HG03565 (cell line): Measurements from ENCODE around the gene GALNT6.
A peak's percentile ranks its signal among the peaks of the same experiment; 100 is the strongest.
"Not testable (repeated sequence)": the region's sequence is repeated elsewhere in the genome, so short reads cannot be mapped to it uniquely, and the experiment has no call there.

Experiments
- ATAC-seq: cut with Tn5 transposase; IDR thresholded peaks from one replicate; pipeline ENCODE4 v1.9.1; 2021; ENCODE audit warnings: mild to moderate bottlenecking, moderate library complexity; ENCODE audit not compliant: unreplicated experiment

GALNT6 gene

DNA sequence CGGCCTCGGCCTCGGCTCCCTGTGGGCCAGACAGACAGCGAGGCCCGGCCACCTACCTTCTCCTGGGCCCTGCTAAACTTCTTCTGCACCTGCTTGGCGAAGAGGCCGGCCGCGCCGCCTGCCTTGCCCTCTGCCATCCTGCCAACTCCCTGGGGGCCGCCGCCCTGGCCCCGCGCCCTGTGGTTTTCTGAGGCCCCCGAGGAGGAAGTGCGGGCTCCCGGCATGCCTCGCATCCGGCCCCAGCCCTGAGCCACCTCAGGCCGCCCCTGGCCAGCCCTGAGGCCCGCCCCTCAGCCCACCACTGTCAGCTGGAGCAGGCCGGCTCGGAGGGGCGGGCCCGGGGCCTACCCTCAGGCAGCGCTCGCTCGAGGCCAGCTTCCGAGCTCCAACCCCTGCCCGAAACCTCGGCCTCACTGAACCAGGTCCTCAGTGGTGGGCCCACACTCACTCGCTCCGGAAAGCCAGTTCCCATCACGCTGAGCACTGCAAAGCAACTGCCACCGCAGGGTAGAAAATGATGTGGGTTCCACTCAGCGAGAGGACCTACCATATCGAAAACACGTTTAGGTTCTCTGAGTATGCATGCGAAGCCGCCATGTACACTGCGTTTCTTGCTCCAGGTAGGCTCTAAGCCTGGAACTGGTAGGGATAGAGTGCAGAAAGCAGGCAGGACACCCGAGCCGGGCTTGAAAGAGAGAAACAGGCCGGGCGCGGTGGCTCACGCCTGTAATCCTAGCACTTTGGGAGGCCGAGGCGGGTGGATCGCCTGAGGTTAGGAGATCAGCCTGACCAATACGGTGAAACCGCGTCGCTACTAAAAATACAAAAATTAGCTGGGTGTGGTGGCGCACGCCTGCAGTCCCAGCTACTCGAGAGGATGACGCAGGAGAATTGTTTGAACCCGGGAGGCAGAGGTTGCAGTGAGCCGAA lies 67.0 kb downstream of the GALNT6 start, which contains the start of gene BIN2:
Gene BIN2, minus strand, starts transcription at position 209 of the 930 bp plus-strand sequence. Its CDS starts 72 bp downstream, at position 137.
- ATAC-seq: peak; percentile 42

DNA sequence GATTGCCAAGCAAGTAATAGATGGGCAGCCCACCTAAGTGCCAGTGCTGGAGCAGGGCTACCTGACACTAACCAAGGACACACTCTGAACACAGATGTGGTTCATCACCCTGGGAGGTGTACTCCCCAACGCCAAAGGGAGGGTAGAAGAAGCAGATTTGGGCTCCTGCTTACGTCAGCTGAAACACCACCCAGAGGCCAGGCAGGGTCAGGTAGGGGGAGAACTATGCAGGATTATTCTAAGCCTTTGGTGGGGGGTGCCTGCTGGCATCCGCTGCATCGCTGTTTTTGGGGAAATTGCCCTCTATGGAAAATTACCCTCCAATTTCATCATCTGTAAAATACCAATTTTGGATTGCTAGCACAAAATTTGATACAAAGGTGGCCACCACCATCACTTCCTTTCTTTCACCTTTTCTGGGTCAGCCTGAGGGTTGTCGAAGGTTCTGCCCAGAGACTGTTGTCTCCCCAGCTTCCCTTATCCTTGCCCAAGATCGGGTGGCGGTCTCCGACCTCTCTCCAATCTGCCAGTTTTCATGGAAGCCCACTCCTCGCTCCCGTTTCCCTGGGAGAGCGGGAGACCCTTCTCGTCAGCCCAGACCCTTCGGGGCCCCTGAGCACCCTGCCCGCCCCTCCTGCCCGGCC lies 67.8 kb downstream of the GALNT6 start:
- no peak for ATAC-seq

DNA sequence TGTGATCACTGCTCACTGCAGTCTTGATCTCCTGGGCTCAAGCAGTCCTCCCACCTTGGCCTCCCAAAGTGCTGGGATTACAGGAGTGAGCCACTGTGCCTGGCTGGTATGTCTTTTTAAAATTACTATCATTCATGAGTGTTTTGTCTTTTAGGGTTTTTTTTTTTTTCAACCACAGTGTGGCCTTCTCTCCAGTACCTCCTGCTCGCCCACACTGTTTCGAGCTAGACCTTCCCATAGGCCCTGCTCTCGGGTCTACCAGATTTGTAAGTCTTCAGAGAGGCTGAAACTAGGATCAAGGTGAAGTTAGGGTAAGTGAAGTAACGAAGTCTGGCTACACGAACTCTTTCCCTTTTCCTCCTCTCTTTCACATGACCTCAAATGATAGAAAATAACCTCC lies 68.8 kb downstream of the GALNT6 start:
- no peak for ATAC-seq

DNA sequence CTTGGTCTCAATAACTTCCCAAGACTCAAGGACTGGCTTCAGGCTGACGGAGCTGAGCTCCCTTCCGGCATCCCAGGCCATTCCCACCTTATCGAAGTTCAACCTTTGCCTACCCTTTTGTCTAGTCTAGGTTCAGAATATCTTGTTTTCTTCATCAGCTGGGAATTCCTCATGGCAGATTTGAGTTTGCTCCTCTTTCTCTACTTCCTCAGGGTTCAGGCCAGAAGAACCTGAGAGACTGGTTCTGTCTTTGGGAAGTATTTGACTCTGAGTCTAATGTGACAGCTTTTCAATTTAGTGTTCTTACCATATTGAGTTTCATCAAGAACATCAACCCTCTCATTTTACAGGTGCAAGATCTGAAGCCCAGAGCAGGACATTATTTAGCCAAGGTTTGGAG lies 69.3 kb downstream of the GALNT6 start:
- ATAC-seq: no peak

DNA sequence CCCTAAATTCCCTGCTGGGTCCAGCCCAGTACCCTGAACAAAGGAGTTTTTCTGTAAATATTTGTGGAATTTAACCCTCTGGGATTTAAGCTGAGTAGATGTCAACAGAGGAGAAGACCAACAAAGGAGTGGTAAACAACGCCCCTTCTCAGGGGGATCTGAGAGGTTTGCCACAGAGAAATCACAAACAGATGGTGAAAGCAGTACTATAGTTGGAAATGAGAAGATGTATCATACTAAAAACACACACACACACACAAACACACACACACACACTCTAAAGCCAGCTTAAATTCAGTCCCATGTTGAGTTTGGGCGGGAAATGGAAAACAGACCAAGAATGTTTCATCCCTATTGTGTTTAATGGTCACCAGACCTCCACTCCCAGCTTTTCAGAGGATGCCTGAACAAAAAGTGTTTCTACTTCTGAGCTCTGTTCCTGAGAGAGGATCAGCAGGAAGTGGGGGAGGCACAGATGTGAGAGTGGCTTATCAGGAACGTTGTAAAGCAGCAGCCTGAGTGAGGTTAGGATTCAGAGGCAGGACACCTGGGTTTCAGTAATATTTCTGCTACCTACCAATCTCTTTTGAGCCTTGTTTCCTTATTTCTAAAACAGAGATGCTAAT lies 70.4 kb downstream of the GALNT6 start:
- no peak for ATAC-seq

DNA sequence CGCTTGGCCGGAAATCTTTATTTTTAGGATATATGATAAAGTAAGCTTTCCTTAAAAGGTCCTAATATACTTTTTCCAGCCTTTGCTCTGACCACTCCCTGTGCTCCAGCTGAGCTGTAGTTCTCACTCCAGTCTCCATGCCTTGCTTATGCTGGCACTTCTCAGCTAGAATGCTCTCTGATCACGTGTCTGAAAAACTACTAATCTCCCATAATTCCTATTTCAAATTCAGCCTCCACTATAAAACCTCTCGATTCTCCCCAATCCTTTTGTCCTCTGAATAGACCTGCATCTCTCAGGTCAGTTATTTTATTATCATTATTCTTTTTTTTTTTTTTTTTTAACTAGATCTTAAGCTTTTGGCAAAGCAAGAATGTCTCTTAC lies 70.9 kb downstream of the GALNT6 start:
- no peak for ATAC-seq

DNA sequence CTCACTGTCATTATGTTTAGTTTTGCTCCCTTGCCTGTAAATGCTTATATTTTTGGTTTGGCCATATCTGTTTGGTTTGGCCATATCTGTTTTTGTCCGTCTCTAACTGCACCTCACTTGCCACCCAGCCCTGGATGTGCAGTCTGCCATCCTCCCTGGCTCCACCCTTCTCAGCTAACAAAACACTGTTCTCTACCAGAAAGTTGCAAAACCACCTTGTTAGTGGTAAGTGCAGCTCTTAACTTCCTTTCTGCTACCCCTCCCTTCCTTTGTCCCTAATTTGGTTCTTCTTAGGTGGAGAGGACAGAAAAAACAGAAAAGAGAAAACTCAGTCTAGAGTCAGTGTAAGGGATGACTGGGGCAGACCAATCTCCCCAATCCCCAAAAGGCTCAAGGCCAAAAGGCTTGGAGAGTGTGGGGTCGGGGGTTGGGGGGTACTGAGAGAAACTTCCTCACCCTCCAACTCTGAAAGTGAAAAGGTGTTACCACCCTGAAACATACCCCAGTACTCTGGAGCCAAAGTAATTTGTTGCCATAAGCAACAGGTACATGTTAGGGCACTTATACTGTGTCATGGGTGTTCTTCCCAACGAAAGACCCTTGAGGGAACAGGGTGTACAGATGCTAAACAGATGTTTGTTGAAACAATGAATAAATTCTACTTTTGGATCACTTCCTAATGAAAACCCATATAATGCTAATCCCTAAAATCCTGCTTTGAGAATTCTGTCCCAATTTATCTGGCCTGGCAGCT lies 72.2 kb downstream of the GALNT6 start:
- ATAC-seq: no peak

DNA sequence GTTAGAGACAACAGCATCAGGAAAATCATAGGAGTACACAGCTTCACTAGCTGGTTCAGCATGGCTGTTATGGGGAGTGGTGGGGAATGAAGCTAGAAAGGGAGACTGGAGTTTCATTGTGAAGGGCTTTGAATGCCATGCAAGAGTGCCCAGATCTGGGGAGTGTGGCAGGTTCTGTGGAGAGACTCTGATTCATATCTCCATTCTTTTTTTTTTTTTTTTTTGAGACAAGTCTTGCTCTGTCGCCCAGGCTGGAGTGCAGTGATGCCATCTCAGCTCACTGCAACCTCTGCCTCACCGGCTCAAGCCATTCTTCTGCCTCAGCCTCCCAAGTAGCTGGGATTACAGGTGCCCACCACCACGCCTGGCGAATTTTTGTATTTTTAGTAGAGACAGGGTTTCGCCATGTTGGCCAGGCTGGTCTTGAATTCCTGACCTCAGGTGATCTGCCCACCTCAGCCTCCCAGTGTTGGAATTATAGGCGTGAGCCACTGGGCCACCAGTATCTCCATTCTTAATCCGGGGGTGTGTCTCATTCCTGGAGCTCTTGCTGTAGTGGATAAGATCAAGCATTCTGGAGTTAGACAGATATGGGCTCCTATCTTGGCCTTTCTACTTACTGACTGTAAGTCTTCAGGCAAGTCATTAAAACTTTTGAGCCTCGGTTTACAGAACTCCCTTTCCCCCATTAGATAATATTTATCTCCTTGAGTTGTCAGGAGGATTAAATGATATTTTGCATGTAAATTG lies 73.0 kb downstream of the GALNT6 start:
- not testable (repeated sequence) for ATAC-seq

DNA sequence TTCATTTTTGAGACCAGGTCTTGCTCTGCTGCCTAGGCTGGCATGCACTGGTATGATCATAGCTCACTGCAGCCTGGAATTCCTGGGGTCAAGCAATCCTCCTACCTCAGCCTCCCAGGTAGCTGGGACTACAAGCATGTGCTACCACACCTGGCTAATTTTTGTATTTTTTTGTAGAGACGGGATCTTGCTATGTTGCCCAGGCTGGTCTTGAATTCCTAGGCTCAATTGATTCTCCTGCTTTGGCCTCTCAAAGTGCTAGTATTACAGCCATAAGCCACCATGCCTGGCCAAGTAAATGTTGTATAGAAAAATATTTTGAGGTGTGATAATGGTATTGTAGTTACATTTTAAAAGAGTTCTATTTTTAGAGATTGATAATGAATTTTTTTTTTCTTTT lies 79.8 kb downstream of the GALNT6 start:
- ATAC-seq: no peak

DNA sequence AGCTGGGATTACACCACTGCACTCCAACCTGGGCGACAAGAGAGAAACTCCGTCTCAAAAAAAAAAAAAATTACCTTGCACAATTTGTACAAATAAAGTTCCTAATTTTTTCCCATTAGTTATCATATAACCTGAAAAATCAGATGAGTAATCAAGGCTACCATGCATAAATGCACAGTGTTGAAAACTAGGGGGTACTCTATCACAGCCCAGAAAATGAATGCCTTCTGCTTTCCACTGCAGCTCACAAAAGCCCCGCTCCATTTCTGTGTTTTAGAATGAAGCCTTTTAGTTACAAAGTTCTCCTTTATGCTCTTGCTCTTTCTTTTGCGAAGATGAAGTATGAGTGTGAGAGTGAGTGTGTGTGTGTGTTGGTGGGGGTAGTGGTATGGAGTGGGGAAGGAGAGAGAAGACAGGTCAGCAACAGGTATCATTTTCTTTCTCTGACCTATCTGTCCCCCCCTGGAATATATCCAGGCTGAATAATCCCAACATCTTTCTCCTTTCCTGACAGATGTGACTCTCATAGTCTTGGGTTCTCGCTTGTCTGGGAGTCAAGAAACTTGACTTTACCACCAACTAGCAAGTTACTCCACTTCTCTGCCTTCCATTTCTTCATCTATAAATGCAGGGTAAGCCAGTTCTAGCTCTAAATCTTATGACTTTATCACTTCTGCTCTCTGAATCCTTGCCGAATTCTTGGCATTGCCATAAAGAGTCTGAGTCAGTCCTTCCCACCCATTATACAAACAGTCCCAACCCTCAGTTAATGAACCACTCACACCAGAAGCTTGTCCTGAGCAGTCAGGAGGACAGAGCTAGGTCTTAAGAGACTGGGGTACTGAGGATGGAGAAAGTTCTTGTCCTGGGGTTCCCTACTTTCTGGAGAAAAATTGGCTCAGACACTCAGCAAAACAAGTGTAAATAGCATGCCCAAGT lies 83.3 kb downstream of the GALNT6 start:
- ATAC-seq: no peak

DNA sequence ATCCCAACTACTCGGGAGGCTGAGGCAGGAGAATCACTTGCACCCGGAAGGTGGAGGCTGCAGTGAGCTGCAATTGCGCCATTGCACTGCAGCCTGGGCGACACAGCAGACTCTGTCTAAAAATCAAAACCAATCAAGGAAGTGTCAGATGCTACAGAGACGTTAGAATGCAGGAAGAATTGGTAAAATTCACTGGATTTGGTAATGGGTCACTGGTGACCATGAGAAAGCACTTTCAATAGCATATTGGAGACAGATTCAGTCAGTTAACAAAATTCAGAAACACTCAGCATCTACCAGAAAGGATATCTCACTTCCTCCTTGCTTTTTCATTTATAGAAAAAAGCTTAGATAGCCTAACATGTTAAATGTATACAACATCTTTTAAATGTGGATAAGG lies 84.7 kb downstream of the GALNT6 start:
- no peak for ATAC-seq
